GM21360 (cell line): ENCODE measurements around the gene OPTC.

ENCODE experiments used
- ATAC-seq: cut with Tn5 transposase; IDR thresholded peaks from one replicate; pipeline ENCODE4 v1.9.1; 2021; ENCODE audit warnings: mild to moderate bottlenecking, moderate library complexity; ENCODE audit not compliant: unreplicated experiment

The OPTC gene

GRCh38 chr1:203556047-203556851 is 62.3 kb downstream of the OPTC start:
- ATAC-seq = no peak

GRCh38 chr1:203557390-203557789 is 63.4 kb downstream of the OPTC start:
- ATAC-seq = no peak

GRCh38 chr1:203558064-203558760 is 64.3 kb downstream of the OPTC start:
- no peak for ATAC-seq
